Hepatocyte (in vitro differentiated cells): ENCODE measurements around the gene SPDYE6. TPM values are rescaled to one million over a fixed set of nuclear protein-coding genes. Genes with fewer than 3 reads are reported as not detected.
"Not testable (repeated sequence)": the region's sequence is repeated elsewhere in the genome, so short reads cannot be mapped to it uniquely, and the experiment has no call there.

Experiments used
- DNase-seq: peaks from one replicate; pipeline ENCODE4 v3.0.0-alpha.2; 2016; ENCODE audit warnings: low spot score
- H2AFZ ChIP-seq: fragments of 200-600 bp; sonication (generic); 2 replicates; pipeline ENCODE4 v1.6.0; 2016; ENCODE audit warnings: antibody characterized with exemption, mild to moderate bottlenecking
- H3K27ac ChIP-seq: fragments of 200-600 bp; sonication (generic); 2 replicates; pipeline ENCODE4 v1.5.1; 2016; ENCODE audit warnings: mild to moderate bottlenecking
- H3K27me3 ChIP-seq: fragments of 200-600 bp; sonication (generic); 2 replicates; pipeline ENCODE4 v1.6.1; 2016
- H3K36me3 ChIP-seq: fragments of 200-600 bp; sonication (generic); replicated peaks from 2 replicates; pipeline ENCODE4 v1.5.1; 2016; ENCODE audit warnings: low read depth; ENCODE audit not compliant: insufficient read depth
- H3K4me1 ChIP-seq: fragments of 200-600 bp; sonication (generic); 2 replicates; pipeline ENCODE4 v1.5.1; 2016; ENCODE audit warnings: mild to moderate bottlenecking, moderate library complexity; ENCODE audit not compliant: insufficient read depth
- H3K4me2 ChIP-seq: fragments of 200-600 bp; sonication (generic); 2 replicates; pipeline ENCODE4 v1.6.0; 2016
- H3K4me3 ChIP-seq: fragments of 200-600 bp; sonication (generic); 2 replicates; pipeline ENCODE4 v1.5.1; 2016; ENCODE audit warnings: mild to moderate bottlenecking
- H3K79me2 ChIP-seq: fragments of 200-600 bp; sonication (generic); 2 replicates; pipeline ENCODE4 v1.6.0; 2017; ENCODE audit warnings: mild to moderate bottlenecking
- H3K9me2 ChIP-seq: fragments of 200-600 bp; sonication (generic); replicated peaks from 2 replicates; pipeline ENCODE4 v1.6.0; 2017; ENCODE audit warnings: mild to moderate bottlenecking; ENCODE audit not compliant: insufficient read depth
- H3K9me3 ChIP-seq: fragments of 200-600 bp; sonication (generic); 2 replicates; pipeline ENCODE4 v1.5.1; 2016; ENCODE audit warnings: low read depth, mild to moderate bottlenecking
- H4K20me1 ChIP-seq: fragments of 200-600 bp; sonication (generic); 2 replicates; pipeline ENCODE4 v1.6.0; 2016; ENCODE audit warnings: mild to moderate bottlenecking; ENCODE audit not compliant: insufficient read depth, poor library complexity, severe bottlenecking
- CTCF ChIP-seq: fragments of 200-600 bp; sonication (generic); IDR thresholded peaks from 2 replicates; pipeline ENCODE4 v1.5.1; 2016; ENCODE audit warnings: antibody characterized with exemption, mild to moderate bottlenecking; ENCODE audit not compliant: poor library complexity
- EZH2 ChIP-seq: fragments of 200-600 bp; sonication (generic); IDR thresholded peaks from 2 replicates; pipeline ENCODE4 v1.6.1; 2016; ENCODE audit warnings: antibody characterized with exemption, mild to moderate bottlenecking, borderline replicate concordance
- EZH2phosphoT487 ChIP-seq: fragments of 200-600 bp; sonication (generic); IDR thresholded peaks from one replicate; pipeline ENCODE4 v1.6.1; 2018; ENCODE audit warnings: antibody characterized with exemption, mild to moderate bottlenecking, low read depth, moderate library complexity; ENCODE audit not compliant: unreplicated experiment, severe bottlenecking
- WGBS: methylation state at CpG from one replicate; pipeline ENCODE4 v1.1.6; 2016; ENCODE audit warnings: low lambda C conversion rate; ENCODE audit errors: missing lambda C conversion rate; 5-methylcytosine and 5-hydroxymethylcytosine counted together
- polyA plus RNA-seq: library from polyadenylated mRNA; unstranded; fragments of >200 nt; fragmentation: Nextera tagmentation; extraction: Ambion mirVana; gene quantifications from 2 replicates; pipeline ENCODE4 v1.2.1, GENCODE V29; 2016
- total RNA-seq: library from RNA; depleted of rRNA; stranded (reverse); fragments of >200 nt; gene quantifications from 2 replicates; pipeline ENCODE4 v1.2.3, GENCODE V29; 2014

Gene SPDYE6
- total and polyA plus RNA-seq, 2 experiments from 2014 or later = 0.68 TPM; not detected in 1

- TF ChIP-seq EZH2phosphoT487 (no peak), EZH2 (no peak), CTCF (no peak)
- WGBS = 94% methylated on average over 6 of the region's 6 CpGs
Measured at GRCh38 chr7:102376964-102377466, 20.8 kb upstream of the SPDYE6 start.

GRCh38 chr7:102372796-102373195 lies 16.6 kb upstream of the SPDYE6 start:
- not testable (repeated sequence) for H3K27me3 ChIP-seq, H3K36me3 ChIP-seq, H2AFZ ChIP-seq, H3K4me1 ChIP-seq, H3K4me3 ChIP-seq, H4K20me1 ChIP-seq, DNase-seq, H3K4me2 ChIP-seq, H3K9me3 ChIP-seq, H3K9me2 ChIP-seq, H3K27ac ChIP-seq
- WGBS = 81% methylated on average over 2 of the region's 2 CpGs
- peaks cover 32% of the 10 kb centered on the region for H3K79me2 ChIP-seq

More at GRCh38 chr7:102376964-102377466, 20.8 kb upstream of the SPDYE6 start:
- Histone ChIP-seq H4K20me1 (peaks cover 5% of the 10 kb centered on the region), H3K4me3 (no peak overlapping the region), H3K4me2 (no peak overlapping the region), H3K27me3 (no peaks in the 10 kb centered on the region), H3K4me1 (no peaks in the 10 kb centered on the region), H2AFZ (no peak overlapping the region), H3K9me3 (no peaks in the 10 kb centered on the region), H3K79me2 (peaks cover 14% of the 10 kb centered on the region), H3K27ac (no peak overlapping the region), H3K36me3 (peaks cover 3% of the 10 kb centered on the region), H3K9me2 (no peaks in the 10 kb centered on the region)
- no peak for DNase-seq

- not testable (repeated sequence) for H4K20me1 ChIP-seq, H3K27me3 ChIP-seq, H2AFZ ChIP-seq, DNase-seq, H3K36me3 ChIP-seq, H3K4me2 ChIP-seq, H3K9me2 ChIP-seq, H3K4me1 ChIP-seq, H3K9me3 ChIP-seq, H3K27ac ChIP-seq, H3K4me3 ChIP-seq
- H3K79me2 ChIP-seq = peaks cover 40% of the 10 kb centered on the region
Measured at GRCh38 chr7:102370038-102370437, 13.8 kb upstream of the SPDYE6 start.

- 60% methylated on average over 7 of the region's 7 CpGs for WGBS
- H3K9me3 ChIP-seq, H3K4me3 ChIP-seq, H3K27me3 ChIP-seq, H2AFZ ChIP-seq, H3K36me3 ChIP-seq, DNase-seq, H3K9me2 ChIP-seq, H3K27ac ChIP-seq, H3K4me1 ChIP-seq, H4K20me1 ChIP-seq: not testable (repeated sequence)
- H3K4me2 ChIP-seq = peak overlapping the region; percentile 84
- H3K79me2 ChIP-seq = peaks cover 23% of the 10 kb centered on the region
Measured at GRCh38 chr7:102365390-102365789, 9.1 kb upstream of the SPDYE6 start.

- H3K27me3 ChIP-seq, H3K9me3 ChIP-seq, H3K9me2 ChIP-seq, H3K36me3 ChIP-seq, DNase-seq, H4K20me1 ChIP-seq, H3K4me1 ChIP-seq: not testable (repeated sequence)
- peak overlapping the region; percentile 60 for H2AFZ ChIP-seq
- H3K4me3 ChIP-seq = peak overlapping the region; percentile 51
- H3K79me2 ChIP-seq = peaks cover 14% of the 10 kb centered on the region
- WGBS = 3% methylated on average over 15 of the region's 20 CpGs
- H3K27ac ChIP-seq = peak overlapping the region; percentile 89
- H3K4me2 ChIP-seq = peak overlapping the region; percentile 84
Measured at GRCh38 chr7:102364394-102364886, 8.2 kb upstream of the SPDYE6 start.
